MM.1S (cell line): ENCODE data around the gene FBXL4.

Experiments used
- EZH2 ChIP-seq: fragments of 300-600 bp; sonication (generic); optimal IDR thresholded peaks from 2 replicates; pipeline ENCODE3; 2017; ENCODE audit warnings: low read depth, mild to moderate bottlenecking, antibody characterized with exemption, low read length, mixed read lengths
- EZH2phosphoT487 ChIP-seq: fragments of 300-600 bp; sonication (generic); IDR thresholded peaks from 2 replicates; pipeline ENCODE4 v1.6.1; 2018; ENCODE audit warnings: antibody characterized with exemption, low read length
- TF ChIP-seq, protein P1 (sequence below): fragments of 300-600 bp; sonication (generic); IDR thresholded peaks from 2 replicates; pipeline ENCODE4 v1.5.1; 2016; ENCODE audit warnings: antibody characterized with exemption, low read length, mixed read lengths

DNA sequence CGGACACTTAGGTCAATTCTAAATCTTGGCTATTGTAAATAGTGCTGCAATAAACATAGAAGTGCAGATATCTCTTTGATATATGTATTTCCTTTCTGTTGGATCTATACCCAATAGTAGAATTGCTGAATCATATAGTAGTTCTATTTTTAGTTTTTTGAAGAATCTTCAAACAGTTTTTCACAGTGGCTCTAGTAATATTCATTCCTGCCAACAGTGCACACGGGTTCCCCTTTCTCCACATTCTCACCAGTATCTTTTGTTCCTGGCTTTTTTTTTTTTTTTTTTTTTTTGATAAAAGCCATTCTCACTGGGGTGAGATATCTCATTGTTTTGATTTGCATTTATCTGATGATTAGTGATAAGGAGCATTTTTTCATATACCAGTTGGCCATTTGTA lies 1.8 kb upstream of the FBXL4 start:
- TF ChIP-seq, protein P1, sequence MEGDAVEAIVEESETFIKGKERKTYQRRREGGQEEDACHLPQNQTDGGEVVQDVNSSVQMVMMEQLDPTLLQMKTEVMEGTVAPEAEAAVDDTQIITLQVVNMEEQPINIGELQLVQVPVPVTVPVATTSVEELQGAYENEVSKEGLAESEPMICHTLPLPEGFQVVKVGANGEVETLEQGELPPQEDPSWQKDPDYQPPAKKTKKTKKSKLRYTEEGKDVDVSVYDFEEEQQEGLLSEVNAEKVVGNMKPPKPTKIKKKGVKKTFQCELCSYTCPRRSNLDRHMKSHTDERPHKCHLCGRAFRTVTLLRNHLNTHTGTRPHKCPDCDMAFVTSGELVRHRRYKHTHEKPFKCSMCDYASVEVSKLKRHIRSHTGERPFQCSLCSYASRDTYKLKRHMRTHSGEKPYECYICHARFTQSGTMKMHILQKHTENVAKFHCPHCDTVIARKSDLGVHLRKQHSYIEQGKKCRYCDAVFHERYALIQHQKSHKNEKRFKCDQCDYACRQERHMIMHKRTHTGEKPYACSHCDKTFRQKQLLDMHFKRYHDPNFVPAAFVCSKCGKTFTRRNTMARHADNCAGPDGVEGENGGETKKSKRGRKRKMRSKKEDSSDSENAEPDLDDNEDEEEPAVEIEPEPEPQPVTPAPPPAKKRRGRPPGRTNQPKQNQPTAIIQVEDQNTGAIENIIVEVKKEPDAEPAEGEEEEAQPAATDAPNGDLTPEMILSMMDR = no peak
- TF ChIP-seq EZH2 = no peak
- TF ChIP-seq EZH2phosphoT487 = no peak
